CD14-positive monocyte (primary cell): ENCODE measurements around the gene RPL27A. TPM values are rescaled to one million over a fixed set of nuclear protein-coding genes. Genes with fewer than 3 reads are reported as not detected.

Experiments
- DNase-seq, 3 donors: peaks; one replicate each; pipeline ENCODE4 v3.0.0-alpha.2; 2011 to 2022
- H2AFZ ChIP-seq: 2 replicates; pipeline ENCODE4 v1.6.0; 2012; ENCODE audit warnings: mild to moderate bottlenecking, low read depth, low read length, inconsistent platforms; ENCODE audit not compliant: insufficient read depth, poor library complexity, severe bottlenecking
- H3K27ac ChIP-seq, 2 donors: 1 replicate in 1 of 2; 2 replicates in 1 of 2; pipeline ENCODE4 v1.5.1; 2012 to 2013; ENCODE audit warnings: low read length in 2 of 2, control low read depth in 1 of 2, inconsistent platforms in 1 of 2, low read depth in 1 of 2, mild to moderate bottlenecking in 1 of 2
- H3K27me3 ChIP-seq, 2 donors: one replicate each; pipeline versions ENCODE4 v1.6.0 to v1.6.1; 2011 to 2013; ENCODE audit warnings: low read length in 2 of 2; ENCODE audit not compliant: control insufficient read depth in 2 of 2, insufficient read depth in 2 of 2
- H3K36me3 ChIP-seq, 2 donors: replicated peaks in 1 of 2; 1 replicate in 1 of 2; 2 replicates in 1 of 2; pipeline versions ENCODE4 v1.5.1 to v1.6.1; 2012 to 2013; ENCODE audit warnings: low read length in 2 of 2, control low read depth in 1 of 2, inconsistent platforms in 1 of 2, mild to moderate bottlenecking in 1 of 2; ENCODE audit not compliant: insufficient read depth in 2 of 2, control insufficient read depth in 1 of 2
- H3K4me1 ChIP-seq, 2 donors: 1 replicate in 1 of 2; 2 replicates in 1 of 2; pipeline versions ENCODE4 v1.5.1 to v1.6.1; 2012 to 2013; ENCODE audit warnings: low read length in 2 of 2, control low read depth in 1 of 2, inconsistent platforms in 1 of 2, mild to moderate bottlenecking in 1 of 2, moderate library complexity in 1 of 2; ENCODE audit not compliant: insufficient read depth in 2 of 2, control insufficient read depth in 1 of 2
- H3K4me2 ChIP-seq: replicated peaks from 2 replicates; pipeline ENCODE3; 2012; ENCODE audit warnings: low read length, moderate library complexity, mild to moderate bottlenecking; ENCODE audit not compliant: poor library complexity, severe bottlenecking; ENCODE audit errors: extremely low read depth
- H3K4me3 ChIP-seq, 3 experiments: fragments of 200-600 bp in 1 of 3; sonication (generic) in 1 of 3; replicated peaks in 1 of 3; 1 replicate in 2 of 3; 2 replicates in 1 of 3; pipeline ENCODE4 v1.5.1; 2011 to 2013; ENCODE audit warnings: low read length in 3 of 3, mild to moderate bottlenecking in 3 of 3, control low read depth in 2 of 3, low read depth in 2 of 3, inconsistent platforms in 1 of 3, moderate library complexity in 1 of 3
- H3K79me2 ChIP-seq: 2 replicates; pipeline ENCODE4 v1.6.0; 2012; ENCODE audit warnings: mild to moderate bottlenecking, control low read depth, inconsistent platforms, low read length, moderate library complexity; ENCODE audit not compliant: insufficient read depth
- H3K9ac ChIP-seq: 2 replicates; pipeline ENCODE4 v1.6.0; 2017; ENCODE audit warnings: low read length, mild to moderate bottlenecking; ENCODE audit not compliant: insufficient read depth, poor library complexity, severe bottlenecking
- H3K9me3 ChIP-seq, 2 donors: replicated peaks in 1 of 2; 1 replicate in 1 of 2; 2 replicates in 1 of 2; pipeline versions ENCODE4 v1.5.1 to v1.6.1; 2012 to 2013; ENCODE audit warnings: low read length in 2 of 2, control low read depth in 1 of 2; ENCODE audit not compliant: control insufficient read depth in 1 of 2, insufficient read depth in 1 of 2
- H4K20me1 ChIP-seq: 2 replicates; pipeline ENCODE4 v1.6.0; 2012; ENCODE audit warnings: mild to moderate bottlenecking, low read length, control low read depth, moderate library complexity; ENCODE audit not compliant: insufficient read depth
- H3K27ac Mint-ChIP-seq, 7 donors: one replicate each; pipeline ENCODE4 v1.8.0; 2020; ENCODE audit warnings: mild to moderate bottlenecking in 7 of 7, mixed read lengths in 7 of 7, moderate library complexity in 6 of 7, inconsistent platforms in 2 of 7
- H3K27me3 Mint-ChIP-seq, 3 donors: one replicate each; pipeline ENCODE4 v1.8.0; 2021 to 2022; ENCODE audit warnings: low read depth in 3 of 3, mild to moderate bottlenecking in 3 of 3, mixed read lengths in 3 of 3, moderate library complexity in 3 of 3, inconsistent platforms in 1 of 3
- H3K36me3 Mint-ChIP-seq, 2 donors: one replicate each; pipeline ENCODE4 v1.8.0; 2020; ENCODE audit warnings: mixed read lengths in 2 of 2, inconsistent platforms in 1 of 2, mild to moderate bottlenecking in 1 of 2
- H3K4me1 Mint-ChIP-seq: one replicate; pipeline ENCODE4 v1.8.0; 2020; ENCODE audit warnings: mild to moderate bottlenecking, mixed read lengths
- H3K4me3 Mint-ChIP-seq, 2 donors: one replicate each; pipeline ENCODE4 v1.8.0; 2020; ENCODE audit warnings: mild to moderate bottlenecking in 2 of 2, mixed read lengths in 2 of 2, moderate library complexity in 1 of 2
- H3K9me3 Mint-ChIP-seq, 7 donors: one replicate each; pipeline ENCODE4 v1.8.0; 2020 to 2022; ENCODE audit warnings: mixed read lengths in 7 of 7, mild to moderate bottlenecking in 6 of 7, moderate library complexity in 6 of 7, inconsistent platforms in 2 of 7
- WGBS: methylation state at CpG from one replicate; pipeline ENCODE4 v1.1.5; 2013; ENCODE audit warnings: missing lambda C conversion rate; ENCODE audit not compliant: insufficient coverage; 5-methylcytosine and 5-hydroxymethylcytosine counted together
- intact Hi-C, 2 donors: fragments of 100-400 bp; cut with micrococcal nuclease; formaldehyde crosslinking; loops; one replicate each; pipeline versions ENCODE4 v1.15.0 to v1.15.1; 2023
- polyA plus RNA-seq, 3 donors: library from polyadenylated mRNA; depleted of rRNA in 1 of 3; unstranded in 2 of 3; stranded (reverse) in 1 of 3; fragments of 300-500 nt in 2 of 3; fragments of >200 nt in 1 of 3; fragmentation: Illumina TruSeq in 2 of 3; gene quantifications; 1 replicate in 2 of 3; 2 replicates in 1 of 3; pipeline ENCODE4 v1.2.3, GENCODE V29; 2012 to 2021
- TF ChIP-seq, protein P1 (sequence below): fragments of 200-600 bp; IDR thresholded peaks from one replicate; pipeline ENCODE4 v1.8.0; 2022; ENCODE audit warnings: antibody characterized with exemption, mild to moderate bottlenecking

Gene RPL27A
- polyA plus RNA-seq, 3 donors: 572 to 1,233 (median 1,091) TPM

DNA sequence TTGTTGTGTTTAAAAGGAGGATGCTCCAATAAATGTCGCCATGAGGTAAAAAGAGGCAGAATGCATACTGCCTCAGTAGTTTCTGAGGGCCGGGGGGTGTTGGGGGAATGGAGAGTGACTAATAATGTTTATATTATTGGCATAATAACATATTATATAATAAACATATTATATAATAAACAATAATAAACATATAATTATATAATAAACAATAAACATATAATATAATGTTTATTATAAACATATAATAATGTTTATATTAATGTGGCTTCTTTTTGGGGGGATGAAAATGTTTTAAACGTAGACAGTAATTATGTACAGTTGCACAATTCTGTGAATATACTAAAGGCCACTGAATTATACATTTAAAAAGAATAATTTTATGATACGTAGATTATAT, 35.7 kb upstream of the RPL27A start:
- Mint-ChIP-seq H3K4me3 (no peak overlapping the region), H3K9me3 (no peaks in the 10 kb centered on the region), H3K36me3 (peaks cover 30 to 50% of the 10 kb centered on the region in 2 donors), H3K4me1 (no peaks in the 10 kb centered on the region), H3K27me3 (no peaks in the 10 kb centered on the region), H3K27ac (no peak overlapping the region)
- no peak overlapping the region for H3K27ac ChIP-seq
- no peak overlapping the region for H3K9ac ChIP-seq
- TF ChIP-seq, protein P1, sequence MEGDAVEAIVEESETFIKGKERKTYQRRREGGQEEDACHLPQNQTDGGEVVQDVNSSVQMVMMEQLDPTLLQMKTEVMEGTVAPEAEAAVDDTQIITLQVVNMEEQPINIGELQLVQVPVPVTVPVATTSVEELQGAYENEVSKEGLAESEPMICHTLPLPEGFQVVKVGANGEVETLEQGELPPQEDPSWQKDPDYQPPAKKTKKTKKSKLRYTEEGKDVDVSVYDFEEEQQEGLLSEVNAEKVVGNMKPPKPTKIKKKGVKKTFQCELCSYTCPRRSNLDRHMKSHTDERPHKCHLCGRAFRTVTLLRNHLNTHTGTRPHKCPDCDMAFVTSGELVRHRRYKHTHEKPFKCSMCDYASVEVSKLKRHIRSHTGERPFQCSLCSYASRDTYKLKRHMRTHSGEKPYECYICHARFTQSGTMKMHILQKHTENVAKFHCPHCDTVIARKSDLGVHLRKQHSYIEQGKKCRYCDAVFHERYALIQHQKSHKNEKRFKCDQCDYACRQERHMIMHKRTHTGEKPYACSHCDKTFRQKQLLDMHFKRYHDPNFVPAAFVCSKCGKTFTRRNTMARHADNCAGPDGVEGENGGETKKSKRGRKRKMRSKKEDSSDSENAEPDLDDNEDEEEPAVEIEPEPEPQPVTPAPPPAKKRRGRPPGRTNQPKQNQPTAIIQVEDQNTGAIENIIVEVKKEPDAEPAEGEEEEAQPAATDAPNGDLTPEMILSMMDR: no peak
- H3K27me3 ChIP-seq: no peaks in the 10 kb centered on the region
- H3K36me3 ChIP-seq: peaks cover 75 to 93% of the 10 kb centered on the region in 2 donors
- no peaks in the 10 kb centered on the region for H3K79me2 ChIP-seq
- no peaks in the 10 kb centered on the region for H4K20me1 ChIP-seq
- H3K4me2 ChIP-seq: no peak overlapping the region
- intact Hi-C loops: no loop called here
- H3K4me1 ChIP-seq: no peaks in the 10 kb centered on the region
- no peak for DNase-seq
- H3K4me3 ChIP-seq: no peak overlapping the region
- 100% methylated on average over 1 of the region's 4 CpGs for WGBS
- no peaks in the 10 kb centered on the region for H3K9me3 ChIP-seq
- H2AFZ ChIP-seq: no peak overlapping the region

DNA sequence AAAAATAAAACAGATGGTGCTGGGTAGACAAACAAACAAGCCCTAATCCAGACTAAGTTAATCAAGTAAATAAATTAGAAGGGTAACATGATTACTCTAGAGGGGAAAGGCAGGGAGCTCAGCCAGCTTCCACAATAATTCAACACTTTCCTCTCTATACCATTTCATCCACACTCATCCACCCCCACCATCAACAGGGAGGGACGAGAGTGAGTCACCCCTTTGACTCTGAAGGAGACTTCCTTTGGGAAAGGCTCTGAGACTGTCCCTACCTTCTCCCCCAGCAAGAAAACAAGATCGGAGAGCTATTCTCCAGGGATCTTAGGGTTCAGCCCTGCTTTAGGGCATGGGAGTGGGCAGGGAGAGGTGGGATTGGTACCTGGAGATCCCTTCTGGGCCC, 33.2 kb upstream of the RPL27A start:
- Histone ChIP-seq H3K36me3 (peaks cover 56 to 85% of the 10 kb centered on the region in 2 donors), H3K4me2 (no peak overlapping the region), H3K9ac (no peak overlapping the region), H3K9me3 (no peaks in the 10 kb centered on the region), H3K27me3 (no peaks in the 10 kb centered on the region), H3K4me3 (no peak overlapping the region), H2AFZ (no peak overlapping the region), H3K79me2 (no peaks in the 10 kb centered on the region), H4K20me1 (no peaks in the 10 kb centered on the region), H3K4me1 (no peaks in the 10 kb centered on the region), H3K27ac (no peak overlapping the region)
- Mint-ChIP-seq H3K9me3 (no peaks in the 10 kb centered on the region), H3K36me3 (peaks cover 27 to 50% of the 10 kb centered on the region in 2 donors), H3K4me3 (no peak overlapping the region), H3K27ac (no peak overlapping the region), H3K4me1 (no peaks in the 10 kb centered on the region), H3K27me3 (no peaks in the 10 kb centered on the region)
- intact Hi-C loops: no loop called here
- TF ChIP-seq, protein P1: no peak
- no peak for DNase-seq
- WGBS: no CpG with 5 or more reads among the region's 2 CpGs
